Left kidney (tissue), 2 donors: ENCODE data around the gene CCDC57. TPM values are rescaled to one million over a fixed set of nuclear protein-coding genes. Genes with fewer than 3 reads are reported as not detected.

Experiments
- DNase-seq: peaks from one replicate; pipeline ENCODE4 v3.0.0-alpha.2; 2013
- polyA plus RNA-seq: library from polyadenylated mRNA; unstranded; fragments of 120-200 nt; gene quantifications from one replicate; pipeline ENCODE4 v1.2.1, GENCODE V29; 2013; ENCODE audit not compliant: insufficient read length

The CCDC57 gene
- polyA plus RNA-seq, 1 donor = 73.9 TPM

- DNase-seq = no peak
Observed at GRCh38 chr17:82061047-82061925, 151.4 kb downstream of the CCDC57 start.

GRCh38 chr17:82060614-82061013 lies 152.0 kb downstream of the CCDC57 start:
- no peak for DNase-seq

GRCh38 chr17:82060001-82060380 lies 152.7 kb downstream of the CCDC57 start:
- DNase-seq = no peak

- no peak for DNase-seq
Observed at GRCh38 chr17:82059272-82060000, 153.2 kb downstream of the CCDC57 start.

- no peak for DNase-seq
Observed at GRCh38 chr17:82058855-82059249, 153.8 kb downstream of the CCDC57 start.

GRCh38 chr17:82058230-82058854 lies 154.3 kb downstream of the CCDC57 start:
- no peak for DNase-seq

GRCh38 chr17:82056729-82057621 lies 155.7 kb downstream of the CCDC57 start:
- no peak for DNase-seq

GRCh38 chr17:82055965-82056728 lies 156.5 kb downstream of the CCDC57 start:
- DNase-seq = no peak

GRCh38 chr17:82055023-82055964 lies 157.3 kb downstream of the CCDC57 start:
- DNase-seq = no peak

- DNase-seq = no peak
Observed at GRCh38 chr17:82054351-82055022, 158.2 kb downstream of the CCDC57 start.

GRCh38 chr17:82053556-82054263 lies 158.9 kb downstream of the CCDC57 start:
- no peak for DNase-seq

- no peak for DNase-seq
Observed at GRCh38 chr17:82053130-82053529, 159.5 kb downstream of the CCDC57 start.

GRCh38 chr17:82052638-82053059 lies 160.0 kb downstream of the CCDC57 start:
- no peak for DNase-seq

- no peak for DNase-seq
Observed at GRCh38 chr17:82051776-82052637, 160.6 kb downstream of the CCDC57 start, which contains the start of the genes GPS1 and RFNG. TSS of gene GPS1 (plus strand) at chr17:82051898. CDS start at chr17:82051932, 34 bp downstream. TSS of gene RFNG (minus strand) at chr17:82051811. CDS start at chr17:82051766, 45 bp downstream.
